Esophagus muscularis mucosa (tissue), 4 donors: Measurements from ENCODE around the gene SLC40A1. TPM values are rescaled to one million over a fixed set of nuclear protein-coding genes. Genes with fewer than 3 reads are reported as not detected.

Experiments used
- DNase-seq: peaks from one replicate; pipeline ENCODE4 v3.0.0-alpha.2; 2017; ENCODE audit errors: extremely low spot score
- H3K27ac ChIP-seq, 4 donors: fragments of 200-600 bp; sonication (generic); replicated peaks in 1 of 4; 1 replicate in 3 of 4; 2 replicates in 1 of 4; pipeline ENCODE4 v1.5.1; 2016 to 2019; ENCODE audit warnings: mild to moderate bottlenecking in 1 of 4
- H3K27me3 ChIP-seq, 4 donors: fragments of 200-600 bp; sonication (generic); one replicate each; pipeline versions ENCODE4 v1.5.1 to v1.6.0; 2016 to 2019
- H3K36me3 ChIP-seq, 4 donors: fragments of 200-600 bp; sonication (generic); one replicate each; pipeline ENCODE4 v1.5.1; 2016 to 2019
- H3K4me1 ChIP-seq, 4 donors: fragments of 200-600 bp; sonication (generic); one replicate each; pipeline ENCODE4 v1.5.1; 2016 to 2019
- H3K4me3 ChIP-seq, 4 donors: fragments of 200-600 bp; sonication (generic); 1 replicate in 2 of 4; 2 replicates in 2 of 4; pipeline ENCODE4 v1.5.1; 2016 to 2019; ENCODE audit warnings: mild to moderate bottlenecking in 4 of 4, moderate library complexity in 1 of 4
- H3K9me3 ChIP-seq, 4 donors: fragments of 200-600 bp; sonication (generic); 1 replicate in 3 of 4; 2 replicates in 1 of 4; pipeline ENCODE4 v1.5.1; 2016 to 2019
- CTCF ChIP-seq, 3 experiments: fragments of 200-600 bp in 2 of 3; fragments of 450-650 bp in 1 of 3; sonication (generic) in 2 of 3; IDR thresholded peaks; one replicate each; pipeline ENCODE4 v1.5.1; 2017 to 2019; ENCODE audit warnings: antibody characterized with exemption in 3 of 3, mild to moderate bottlenecking in 2 of 3, moderate library complexity in 1 of 3
- EP300 ChIP-seq: sonication (generic); formaldehyde crosslinking; IDR thresholded peaks from one replicate; pipeline ENCODE4 v1.6.1; 2017; ENCODE audit warnings: antibody characterized with exemption
- POLR2A ChIP-seq: fragments of 450-650 bp; IDR thresholded peaks from one replicate; pipeline ENCODE4 v1.6.1; 2017; ENCODE audit warnings: antibody characterized with exemption, moderate library complexity, mild to moderate bottlenecking, low read depth
- POLR2AphosphoS5 ChIP-seq, 2 donors: sonication (generic); formaldehyde crosslinking; IDR thresholded peaks; one replicate each; pipeline ENCODE4 v1.6.1; 2017; ENCODE audit warnings: antibody characterized with exemption in 2 of 2
- WGBS: methylation state at CpG from one replicate; pipeline ENCODE4 v1.1.5; 2018; 5-methylcytosine and 5-hydroxymethylcytosine counted together
- intact Hi-C: fragments of 100-400 bp; cut with DNase I; formaldehyde crosslinking; loops from one replicate; pipeline ENCODE4 v1.15.1; 2023
- total RNA-seq, 4 donors: library from RNA; depleted of rRNA; stranded (reverse); fragments of >200 nt; gene quantifications; one replicate each; pipeline versions ENCODE4 v1.1.0 to v1.2.1, GENCODE V29; 2016

Gene SLC40A1
- total RNA-seq, 4 donors from 2014 or later, result 35.3 to 80.9 (median 40.8) TPM

DNA sequence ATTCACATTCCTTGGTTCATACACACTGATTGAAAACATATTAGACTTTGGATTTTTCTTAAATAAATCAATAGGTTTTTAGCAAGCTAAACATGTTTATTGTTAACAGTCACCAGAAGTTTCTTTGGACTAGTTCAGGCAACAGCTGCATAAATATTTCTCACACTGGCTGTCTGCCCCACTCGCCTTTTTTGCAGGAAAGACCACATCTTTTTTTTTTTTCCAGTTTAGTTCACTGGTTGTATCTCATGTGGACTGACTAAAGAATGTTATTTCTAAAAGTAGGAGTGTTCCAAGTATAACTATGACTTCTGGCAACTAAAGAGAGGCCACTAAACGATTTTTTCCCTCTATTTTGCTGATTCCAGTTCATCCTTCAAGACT is 31.1 kb downstream of the SLC40A1 start:
- H3K4me1 ChIP-seq, result peaks cover 30 to 76% (median 67%) of the 10 kb centered on the region in 4 donors
- H3K27ac ChIP-seq, result peak overlapping the region; percentile 18 to 89 (median 42)
- WGBS, result 28% methylated on average over 2 of the region's 2 CpGs
- intact Hi-C loops, result no loop called here
- H3K4me3 ChIP-seq, result no peak overlapping the region
- H3K9me3 ChIP-seq, result no peaks in the 10 kb centered on the region
- no peaks in the 10 kb centered on the region for H3K36me3 ChIP-seq
- no peak for TF ChIP-seq POLR2AphosphoS5 (IDR thresholded peaks at IDR 0.05)
- TF ChIP-seq CTCF (IDR thresholded peaks at IDR 0.05), result no peak
- no peak for TF ChIP-seq EP300
- TF ChIP-seq POLR2A, result no peak
- DNase-seq, result no peak
- no peaks in the 10 kb centered on the region for H3K27me3 ChIP-seq

DNA sequence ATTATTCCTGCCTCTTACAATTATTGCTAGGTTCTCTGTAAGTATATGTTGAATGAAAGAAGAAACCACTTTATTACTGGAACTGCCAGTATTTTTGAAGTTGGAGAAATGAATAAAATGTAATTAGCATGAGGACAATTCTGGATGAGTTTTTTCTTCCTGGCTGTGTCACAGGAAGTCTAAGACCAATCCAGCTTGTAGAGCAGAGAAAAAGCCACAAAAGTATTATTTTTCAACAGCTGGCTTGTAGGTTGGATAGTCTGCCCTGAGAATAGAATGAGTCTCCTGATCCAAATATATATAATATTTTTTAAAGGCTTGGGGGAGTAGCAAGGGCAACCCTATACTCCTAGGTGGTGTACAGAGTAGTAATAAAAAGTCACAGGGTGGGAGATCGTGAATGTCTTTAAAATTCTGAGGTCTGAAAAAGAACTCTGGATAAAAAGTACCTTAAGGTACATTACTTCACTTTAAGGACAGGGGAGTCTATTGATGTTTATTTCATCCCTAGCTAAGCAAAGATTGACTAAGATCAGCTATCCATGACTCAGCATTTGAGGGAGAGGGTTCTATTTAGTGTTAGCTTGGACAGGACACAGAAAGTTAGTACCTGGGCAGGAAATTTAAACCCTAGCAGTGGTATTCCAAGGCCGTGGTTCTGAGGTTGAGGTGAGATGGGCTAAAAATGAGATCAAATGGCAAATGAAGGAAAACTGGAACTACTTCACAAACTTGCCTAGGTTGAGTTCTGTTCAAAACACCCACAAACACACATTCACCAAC is 31.7 kb downstream of the SLC40A1 start:
- Histone ChIP-seq H3K4me3 (no peak overlapping the region), H3K36me3 (no peaks in the 10 kb centered on the region), H3K27me3 (no peaks in the 10 kb centered on the region), H3K27ac (peak overlapping the region; percentile 18 to 89 (median 42)), H3K9me3 (no peaks in the 10 kb centered on the region), H3K4me1 (peaks cover 30 to 77% (median 69%) of the 10 kb centered on the region in 4 donors)
- TF ChIP-seq CTCF (IDR thresholded peaks at IDR 0.05) (no peak), POLR2AphosphoS5 (IDR thresholded peaks at IDR 0.05) (no peak), EP300 (no peak), POLR2A (no peak)
- WGBS, result 60% methylated on average over 2 of the region's 2 CpGs
- intact Hi-C loops, result no loop called here
- no peak for DNase-seq

DNA sequence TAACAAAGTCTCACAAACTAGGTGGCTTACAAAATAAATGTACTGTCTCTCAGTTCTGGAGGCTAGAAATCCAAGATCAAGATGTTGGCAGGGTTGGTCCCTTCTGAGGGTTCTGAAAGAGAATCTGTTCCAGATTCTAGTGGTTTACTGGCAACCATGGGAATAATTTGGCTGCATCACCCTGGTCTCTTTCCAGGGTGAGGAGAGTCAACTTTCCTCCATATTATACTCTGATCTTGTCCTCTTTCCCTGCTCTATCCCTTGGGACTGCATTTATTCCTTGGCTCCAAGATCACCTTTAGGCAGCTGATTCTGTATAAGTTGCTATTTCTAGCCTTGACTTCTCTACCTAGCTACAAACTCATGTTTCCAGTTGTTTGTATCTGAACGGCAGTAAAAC is 35.2 kb downstream of the SLC40A1 start:
- TF ChIP-seq POLR2AphosphoS5 (IDR thresholded peaks at IDR 0.05), result no peak
- TF ChIP-seq CTCF (IDR thresholded peaks at IDR 0.05), result no peak
- TF ChIP-seq POLR2A, result no peak
- no peak for TF ChIP-seq EP300
- intact Hi-C loops, result no loop called here
- DNase-seq, result no peak
- no peaks in the 10 kb centered on the region for H3K36me3 ChIP-seq
- H3K27ac ChIP-seq, result peak overlapping the region; percentile 80 to 89 (median 84)
- H3K9me3 ChIP-seq, result no peaks in the 10 kb centered on the region
- 33% methylated on average over 1 of the region's 1 CpG for WGBS
- H3K27me3 ChIP-seq, result no peaks in the 10 kb centered on the region
- H3K4me1 ChIP-seq, result peaks cover 7 to 77% (median 68%) of the 10 kb centered on the region in 4 donors
- peak overlapping the region in 2 of 4 donors; percentile 14 to 24 for H3K4me3 ChIP-seq

GRCh38 chr2:189544318-189545042 is 36.1 kb downstream of the SLC40A1 start:
- H3K4me1 ChIP-seq, result peaks cover 7 to 73% (median 62%) of the 10 kb centered on the region in 4 donors
- no peaks in the 10 kb centered on the region for H3K36me3 ChIP-seq
- WGBS, result 56% methylated on average over 5 of the region's 5 CpGs
- H3K4me3 ChIP-seq, result peak overlapping the region in 1 of 4 donors; percentile 24
- intact Hi-C loops, result no loop called here
- H3K9me3 ChIP-seq, result no peaks in the 10 kb centered on the region
- DNase-seq, result no peak
- TF ChIP-seq POLR2A (no peak), EP300 (no peak), CTCF (IDR thresholded peaks at IDR 0.05) (no peak), POLR2AphosphoS5 (IDR thresholded peaks at IDR 0.05) (no peak)
- no peaks in the 10 kb centered on the region for H3K27me3 ChIP-seq
- H3K27ac ChIP-seq, result peak overlapping the region; percentile 80 to 89 (median 84)
